GM18858 (cell line): Measurements from ENCODE around the gene RAD51AP1.
A peak's percentile ranks its signal among the peaks of the same experiment; 100 is the strongest.
"Not testable (repeated sequence)": the region's sequence is repeated elsewhere in the genome, so short reads cannot be mapped to it uniquely, and the experiment has no call there.

Experiments used
- ATAC-seq: cut with Tn5 transposase; IDR thresholded peaks from one replicate; pipeline ENCODE4 v1.9.1; 2021; ENCODE audit not compliant: unreplicated experiment

Gene RAD51AP1

GRCh38 chr12:4538207-4539160 is at the start of gene RAD51AP1:
Gene RAD51AP1 (plus strand): TSS chr12:4538890. CDS start chr12:4538940, 50 bp downstream.
- peak; percentile 64 for ATAC-seq

DNA sequence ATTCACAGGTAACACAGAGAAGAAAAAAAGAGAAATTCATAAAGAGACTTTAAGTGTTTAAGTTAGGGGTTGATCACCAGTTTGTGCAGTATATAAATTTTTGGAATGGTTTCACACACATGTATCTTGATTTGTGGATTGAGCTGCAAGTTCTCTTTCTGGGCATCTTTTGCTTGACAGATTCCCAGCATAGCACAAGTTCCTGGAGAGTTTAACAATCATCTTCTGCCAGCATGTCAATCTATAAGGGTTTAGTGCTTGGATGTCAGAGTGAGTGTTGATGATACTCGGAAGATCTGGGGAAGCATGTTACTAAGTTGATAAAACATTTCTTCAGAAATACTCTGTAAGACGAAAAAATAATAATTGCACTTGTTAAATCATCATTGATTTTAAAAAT is 49.1 kb upstream of the RAD51AP1 start:
- no peak for ATAC-seq

GRCh38 chr12:4490973-4491372 is 47.7 kb upstream of the RAD51AP1 start:
- no peak for ATAC-seq

GRCh38 chr12:4496145-4496838 is 42.4 kb upstream of the RAD51AP1 start:
- peak; percentile 74 for ATAC-seq

GRCh38 chr12:4499186-4499585 is 39.5 kb upstream of the RAD51AP1 start:
- no peak for ATAC-seq

DNA sequence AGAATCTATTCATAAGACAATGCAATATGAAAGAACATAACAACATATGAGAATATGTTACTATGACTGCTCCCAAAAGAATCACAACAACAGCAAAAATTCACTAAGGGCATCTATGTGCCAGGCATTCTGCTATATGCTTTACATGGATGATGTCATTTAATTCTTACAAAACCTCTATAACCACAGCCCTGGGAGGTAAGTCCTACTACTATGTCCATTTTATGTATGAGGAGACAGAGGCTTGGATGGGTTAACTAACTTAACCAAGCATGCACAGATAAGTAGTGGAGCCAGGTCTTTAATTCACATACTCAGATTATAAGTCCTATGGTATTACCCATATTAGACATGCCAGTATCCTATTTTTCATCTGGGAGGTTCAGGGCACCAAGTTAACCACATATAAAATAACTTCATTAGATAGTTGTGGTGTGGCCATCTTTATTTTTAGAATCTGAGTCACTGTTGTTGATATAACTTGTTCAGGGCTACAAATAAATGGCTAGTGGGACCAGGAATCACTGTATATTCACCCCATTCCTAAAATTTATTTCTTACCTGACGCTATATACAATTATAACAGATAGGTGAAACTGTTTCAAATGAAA is 33.2 kb upstream of the RAD51AP1 start:
- no peak for ATAC-seq

DNA sequence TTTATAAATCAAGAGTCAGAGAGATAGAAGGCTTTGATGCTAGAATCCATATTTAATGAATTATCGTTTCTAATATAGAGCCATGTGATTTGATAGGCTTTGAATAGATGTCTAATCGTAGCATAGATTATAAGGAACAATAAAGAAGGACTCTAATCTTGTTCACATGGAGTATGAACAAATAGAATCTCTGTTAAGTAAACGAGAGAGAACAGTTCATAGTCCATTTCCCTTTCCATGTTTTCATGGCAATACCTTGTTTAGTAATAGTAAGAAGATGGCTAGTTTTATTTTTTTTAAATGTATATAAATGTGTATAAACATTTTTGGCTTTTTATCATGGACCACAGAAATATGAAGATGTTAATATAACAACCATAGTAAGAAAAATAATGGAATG is 32.3 kb upstream of the RAD51AP1 start:
- no peak for ATAC-seq

GRCh38 chr12:4506870-4507269 is 31.8 kb upstream of the RAD51AP1 start:
- ATAC-seq: peak; percentile 95

DNA sequence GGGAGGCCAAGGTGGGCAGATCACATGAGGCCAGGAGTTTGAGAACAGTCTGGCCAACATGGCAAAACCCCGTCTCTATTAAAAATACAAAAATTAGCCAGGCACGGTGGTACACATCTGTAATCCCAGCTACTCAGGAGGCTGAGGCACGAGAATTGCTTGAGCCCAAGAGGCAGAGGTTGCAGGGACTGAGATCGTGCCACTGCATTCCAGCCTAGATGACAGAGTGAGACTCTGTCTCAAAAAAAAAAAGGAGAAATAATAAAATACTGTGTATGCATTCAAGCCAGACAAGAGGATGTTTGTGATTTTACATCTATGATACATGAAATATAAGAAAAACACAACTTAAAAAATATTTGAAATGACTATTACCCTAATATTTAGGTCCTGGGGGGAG is 30.2 kb upstream of the RAD51AP1 start:
- ATAC-seq: not testable (repeated sequence)

DNA sequence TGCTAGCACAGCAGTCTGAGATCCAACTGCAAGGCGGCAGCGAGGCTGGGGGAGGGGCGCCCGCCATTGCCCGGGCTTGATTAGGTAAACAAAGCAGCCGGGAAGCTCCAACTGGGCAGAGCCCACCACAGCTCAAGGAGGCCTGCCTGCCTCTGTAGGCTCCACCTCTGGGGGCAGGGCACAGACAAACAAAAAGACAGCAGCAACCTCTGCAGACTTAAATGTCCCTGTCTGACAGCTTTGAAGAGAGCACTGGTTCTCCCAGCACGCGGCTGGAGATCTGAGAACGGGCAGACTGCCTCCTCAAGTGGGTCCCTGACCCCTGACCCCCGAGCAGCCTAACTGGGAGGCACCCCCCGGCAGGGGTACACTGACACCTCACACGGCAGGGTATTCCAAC is 29.4 kb upstream of the RAD51AP1 start:
- ATAC-seq: not testable (repeated sequence)

DNA sequence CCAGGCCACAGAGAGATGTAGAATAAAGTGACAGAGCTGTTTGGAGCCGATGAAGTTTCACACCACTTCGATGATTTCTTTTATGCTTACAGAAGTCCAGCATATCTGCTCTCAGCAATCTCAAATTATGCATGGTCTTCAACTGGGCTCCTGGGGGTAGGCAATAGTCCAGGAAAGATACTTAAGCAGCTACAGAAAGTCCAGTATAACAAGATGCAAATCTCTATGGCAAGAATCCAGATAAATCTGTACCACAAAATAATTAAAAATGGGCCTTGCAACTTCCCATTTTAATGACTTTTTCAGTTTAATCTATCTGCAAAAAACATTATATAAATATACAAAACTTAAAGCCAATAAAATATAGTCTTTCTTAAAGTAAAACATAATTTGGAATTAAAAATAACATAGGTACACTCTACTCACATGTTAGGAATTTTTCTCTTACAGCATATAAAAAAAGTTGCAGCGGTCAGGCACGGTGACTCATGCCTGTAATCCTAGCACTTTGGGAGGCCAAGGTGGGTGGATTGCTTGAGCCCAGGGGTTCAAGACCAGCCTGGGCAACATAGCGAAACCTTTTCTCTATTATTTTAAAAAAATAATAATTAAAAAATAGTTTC is 20.5 kb upstream of the RAD51AP1 start:
- no peak for ATAC-seq

- not testable (repeated sequence) for ATAC-seq
Observed at GRCh38 chr12:4523443-4523842, 15.2 kb upstream of the RAD51AP1 start.

DNA sequence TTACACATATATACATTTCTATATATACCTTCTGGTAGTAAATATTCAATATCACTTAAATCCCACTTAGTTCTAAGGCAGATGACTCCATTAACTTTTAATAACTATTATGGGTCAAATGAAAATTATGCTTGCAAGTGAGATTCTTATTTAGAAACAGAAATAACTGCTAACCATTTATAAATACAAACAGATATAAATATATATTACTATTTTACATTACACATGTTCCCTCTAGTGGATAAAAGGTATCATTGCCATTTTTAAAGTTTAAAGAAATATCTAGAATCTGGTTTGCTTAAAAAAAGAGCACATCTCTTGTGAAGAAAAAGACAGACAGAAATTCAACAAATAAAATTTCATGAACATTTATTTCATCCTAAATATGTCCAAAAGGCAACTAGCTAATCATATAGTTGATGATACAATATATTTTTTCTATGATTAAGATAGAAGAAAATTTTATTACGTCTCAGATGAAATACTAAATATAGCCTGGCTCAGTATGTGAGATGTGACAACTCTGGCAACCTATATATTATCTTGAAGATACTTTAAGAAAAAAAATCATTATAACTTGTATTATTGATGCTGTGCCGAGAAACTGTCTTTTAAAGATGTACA is 11.7 kb upstream of the RAD51AP1 start:
- no peak for ATAC-seq

GRCh38 chr12:4530160-4530559 is 8.5 kb upstream of the RAD51AP1 start:
- ATAC-seq: no peak

DNA sequence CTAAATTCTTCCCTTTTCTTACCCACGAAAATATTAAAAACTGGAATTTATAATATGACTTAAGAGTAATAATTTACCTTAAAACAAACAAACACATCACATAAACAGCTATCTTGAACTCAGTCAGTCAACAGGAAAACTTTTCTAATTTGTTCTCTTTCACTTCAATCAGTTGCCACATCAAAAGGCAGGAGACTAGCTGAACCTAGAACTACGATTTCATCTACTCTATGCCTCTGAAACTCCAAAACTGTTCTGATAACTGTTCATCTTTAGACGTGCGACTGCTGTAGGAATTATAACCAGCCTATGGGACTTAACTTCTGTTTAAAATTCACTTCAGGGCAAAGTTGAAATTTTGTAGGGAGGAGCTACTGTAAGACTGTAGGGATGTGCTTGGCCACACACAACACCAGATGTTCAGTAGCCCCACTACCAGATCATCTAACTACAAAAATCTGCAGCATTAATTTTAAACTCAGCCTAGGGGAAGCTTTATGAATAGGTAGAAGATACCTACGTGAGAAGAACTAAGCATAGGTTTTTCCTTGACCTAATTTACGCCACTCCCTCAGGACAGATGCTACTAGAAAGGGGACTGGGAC is 7.6 kb upstream of the RAD51AP1 start:
- no peak for ATAC-seq

- ATAC-seq: no peak
Observed at GRCh38 chr12:4535092-4535491, 3.6 kb upstream of the RAD51AP1 start.

GRCh38 chr12:4535871-4536270 is 2.8 kb upstream of the RAD51AP1 start:
- ATAC-seq: no peak

- ATAC-seq: no peak
Observed at GRCh38 chr12:4539167-4539870, 629 bp downstream of the RAD51AP1 start.

- ATAC-seq: no peak
Observed at GRCh38 chr12:4540170-4540569, 1.5 kb downstream of the RAD51AP1 start.

- no peak for ATAC-seq
Observed at GRCh38 chr12:4540638-4541037, 1.9 kb downstream of the RAD51AP1 start.
